Measurements from ENCODE around the gene IPO4. TPM values are rescaled to one million over a fixed set of nuclear protein-coding genes. Genes with fewer than 3 reads are reported as not detected.
A peak's percentile ranks its signal among the peaks of the same experiment; 100 is the strongest.

Gene IPO4
- polyA plus RNA-seq, 6 donors from 2014 or later = 5.4 to 19.0 (median 12.6) TPM

DNA sequence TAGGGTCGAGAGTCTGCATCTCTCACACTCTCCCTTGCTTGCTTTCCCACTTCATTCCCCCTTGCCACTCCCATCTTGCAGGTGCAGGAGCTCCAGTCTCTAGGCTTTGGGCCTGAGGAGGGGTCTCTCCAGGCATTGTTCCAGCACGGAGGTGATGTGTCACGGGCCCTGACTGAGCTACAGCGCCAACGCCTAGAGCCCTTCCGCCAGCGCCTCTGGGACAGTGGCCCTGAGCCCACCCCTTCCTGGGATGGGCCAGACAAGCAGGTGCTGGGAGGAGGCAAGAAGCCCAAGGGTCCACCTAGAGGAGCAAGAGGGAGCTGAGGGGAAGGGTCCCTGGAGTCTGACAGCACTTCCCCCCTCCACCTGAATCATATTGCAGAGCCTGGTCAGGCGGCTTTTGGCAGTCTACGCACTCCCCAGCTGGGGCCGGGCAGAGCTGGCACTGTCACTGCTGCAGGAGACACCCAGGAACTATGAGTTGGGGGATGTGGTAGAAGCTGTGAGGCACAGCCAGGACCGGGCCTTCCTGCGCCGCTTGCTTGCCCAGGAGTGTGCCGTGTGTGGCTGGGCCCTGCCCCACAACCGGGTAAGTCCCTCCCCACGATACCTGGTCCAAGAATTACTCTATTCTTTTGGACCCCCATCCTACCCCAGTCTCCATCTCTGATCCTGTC, 37.1 kb downstream of the IPO4 start:
- Mint-ChIP-seq H3K9me3 (no peaks in the 10 kb centered on the region), H3K4me3 (peak overlapping the region in 1 of 8 donors; percentile 43), H3K36me3 (peaks cover 6 to 17% of the 10 kb centered on the region in 2 donors), H3K27me3 (no peaks in the 10 kb centered on the region), H3K4me1 (peaks cover 24 to 37% (median 26%) of the 10 kb centered on the region in 3 donors), H3K27ac (no peak overlapping the region)
- DNase-seq (no peak), ATAC-seq (ENCODE audit: low read depth in 2 of 2) (no peak)

DNA sequence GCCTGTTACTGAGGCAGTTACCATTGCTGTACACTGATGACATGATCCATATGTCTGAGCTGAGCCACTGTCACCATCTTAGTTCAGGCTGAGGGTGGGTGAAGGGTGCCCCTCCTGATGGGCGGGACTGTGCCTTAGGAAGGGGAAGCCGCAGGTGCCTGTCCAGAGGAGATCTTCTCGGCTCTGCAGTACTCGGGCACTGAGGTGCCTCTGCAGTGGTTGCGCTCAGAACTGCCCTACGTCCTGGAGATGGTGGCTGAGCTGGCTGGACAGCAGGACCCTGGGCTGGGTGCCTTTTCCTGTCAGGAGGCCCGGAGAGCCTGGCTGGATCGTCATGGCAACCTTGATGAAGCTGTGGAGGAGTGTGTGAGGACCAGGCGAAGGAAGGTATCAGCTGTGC, 37.6 kb downstream of the IPO4 start:
- no peaks in the 10 kb centered on the region for H3K9me3 Mint-ChIP-seq
- ATAC-seq (ENCODE audit: low read depth in 2 of 2) = no peak
- no peak overlapping the region for H3K27ac Mint-ChIP-seq
- H3K4me1 Mint-ChIP-seq = peaks cover 29 to 42% (median 31%) of the 10 kb centered on the region in 3 donors
- DNase-seq = no peak
- H3K36me3 Mint-ChIP-seq = peaks cover 6 to 15% of the 10 kb centered on the region in 2 donors
- H3K27me3 Mint-ChIP-seq = no peaks in the 10 kb centered on the region
- peak overlapping the region in 1 of 8 donors; percentile 15 for H3K4me3 Mint-ChIP-seq

DNA sequence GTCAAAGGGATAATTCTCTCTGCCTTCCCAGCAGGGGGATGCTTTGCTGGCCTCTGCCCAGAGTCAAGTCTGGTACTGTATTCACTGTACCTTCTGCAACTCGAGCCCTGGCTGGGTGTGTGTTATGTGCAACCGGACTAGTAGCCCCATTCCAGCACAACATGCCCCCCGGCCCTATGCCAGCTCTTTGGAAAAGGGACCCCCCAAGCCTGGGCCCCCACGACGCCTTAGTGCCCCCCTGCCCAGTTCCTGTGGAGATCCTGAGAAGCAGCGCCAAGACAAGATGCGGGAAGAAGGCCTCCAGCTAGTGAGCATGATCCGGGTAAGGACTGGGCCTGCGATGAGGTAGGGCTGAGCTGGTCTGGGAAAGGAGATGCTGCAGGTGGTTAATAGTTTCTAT, 38.0 kb downstream of the IPO4 start:
- Mint-ChIP-seq H3K4me1 (peaks cover 31 to 44% (median 33%) of the 10 kb centered on the region in 3 donors), H3K9me3 (no peaks in the 10 kb centered on the region), H3K36me3 (peaks cover 1 to 10% of the 10 kb centered on the region in 2 donors), H3K27me3 (no peaks in the 10 kb centered on the region), H3K4me3 (peak overlapping the region in 2 of 8 donors; percentile 15 to 34), H3K27ac (no peak overlapping the region)
- DNase-seq (no peak), ATAC-seq (ENCODE audit: low read depth in 2 of 2) (no peak)

DNA sequence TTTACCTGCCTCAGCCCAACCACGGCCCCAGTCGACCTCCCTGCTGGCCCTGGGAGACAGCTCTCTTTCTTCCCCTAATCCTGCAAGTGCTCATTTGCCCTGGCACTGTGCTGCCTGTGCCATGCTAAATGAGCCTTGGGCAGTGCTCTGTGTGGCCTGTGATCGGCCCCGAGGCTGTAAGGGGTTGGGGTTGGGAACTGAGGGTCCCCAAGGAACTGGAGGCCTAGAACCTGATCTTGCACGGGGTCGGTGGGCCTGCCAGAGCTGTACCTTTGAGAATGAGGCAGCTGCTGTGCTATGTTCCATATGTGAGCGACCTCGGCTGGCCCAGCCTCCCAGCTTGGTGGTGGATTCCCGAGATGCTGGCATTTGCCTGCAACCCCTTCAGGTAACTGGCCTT, 38.6 kb downstream of the IPO4 start:
- DNase-seq (no peak), ATAC-seq (ENCODE audit: low read depth in 2 of 2) (no peak)
- no peaks in the 10 kb centered on the region for H3K9me3 Mint-ChIP-seq
- peaks cover 0 to 7% of the 10 kb centered on the region in 2 donors for H3K36me3 Mint-ChIP-seq
- no peak overlapping the region for H3K27ac Mint-ChIP-seq
- H3K4me1 Mint-ChIP-seq = peaks cover 34 to 45% (median 38%) of the 10 kb centered on the region in 3 donors
- peak overlapping the region in 1 of 8 donors; percentile 99 for H3K4me3 Mint-ChIP-seq
- no peaks in the 10 kb centered on the region for H3K27me3 Mint-ChIP-seq

DNA sequence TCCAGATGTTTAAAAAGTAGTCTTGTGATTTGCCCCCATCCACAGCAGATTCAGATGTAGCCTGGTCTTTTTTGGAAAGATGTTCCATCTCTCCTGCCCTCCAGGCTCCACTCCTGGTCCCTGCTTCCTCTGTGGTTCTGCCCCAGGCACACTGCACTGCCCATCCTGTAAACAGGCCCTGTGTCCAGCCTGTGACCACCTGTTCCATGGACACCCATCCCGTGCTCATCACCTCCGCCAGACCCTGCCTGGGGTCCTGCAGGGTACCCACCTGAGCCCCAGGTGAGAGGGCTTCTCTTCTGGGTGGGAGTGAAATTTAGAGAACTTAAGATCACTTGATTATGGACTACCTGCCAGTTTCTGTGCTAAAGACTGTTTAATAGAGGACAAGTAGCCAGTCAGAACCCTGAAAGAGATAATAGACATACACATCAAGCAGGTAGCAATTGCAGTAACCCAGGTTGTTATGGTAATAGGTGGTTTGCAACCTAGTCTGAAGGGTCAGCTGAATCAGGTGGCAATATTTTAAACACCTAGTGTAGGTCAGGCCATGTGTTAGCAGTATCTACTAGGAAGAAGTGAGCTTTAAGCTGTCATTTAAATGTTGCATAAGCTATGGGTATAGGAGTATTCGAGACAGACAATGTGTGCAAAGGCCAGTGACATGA, 39.2 kb downstream of the IPO4 start:
- DNase-seq = no peak
- Mint-ChIP-seq H3K4me3 (peak overlapping the region; percentile 35 to 99 (median 59)), H3K4me1 (peaks cover 34 to 48% (median 42%) of the 10 kb centered on the region in 3 donors), H3K9me3 (no peaks in the 10 kb centered on the region), H3K36me3 (peaks cover 3 to 8% of the 10 kb centered on the region in 2 donors), H3K27ac (no peak overlapping the region), H3K27me3 (no peaks in the 10 kb centered on the region)
- ATAC-seq (ENCODE audit: low read depth in 2 of 2) = no peak

DNA sequence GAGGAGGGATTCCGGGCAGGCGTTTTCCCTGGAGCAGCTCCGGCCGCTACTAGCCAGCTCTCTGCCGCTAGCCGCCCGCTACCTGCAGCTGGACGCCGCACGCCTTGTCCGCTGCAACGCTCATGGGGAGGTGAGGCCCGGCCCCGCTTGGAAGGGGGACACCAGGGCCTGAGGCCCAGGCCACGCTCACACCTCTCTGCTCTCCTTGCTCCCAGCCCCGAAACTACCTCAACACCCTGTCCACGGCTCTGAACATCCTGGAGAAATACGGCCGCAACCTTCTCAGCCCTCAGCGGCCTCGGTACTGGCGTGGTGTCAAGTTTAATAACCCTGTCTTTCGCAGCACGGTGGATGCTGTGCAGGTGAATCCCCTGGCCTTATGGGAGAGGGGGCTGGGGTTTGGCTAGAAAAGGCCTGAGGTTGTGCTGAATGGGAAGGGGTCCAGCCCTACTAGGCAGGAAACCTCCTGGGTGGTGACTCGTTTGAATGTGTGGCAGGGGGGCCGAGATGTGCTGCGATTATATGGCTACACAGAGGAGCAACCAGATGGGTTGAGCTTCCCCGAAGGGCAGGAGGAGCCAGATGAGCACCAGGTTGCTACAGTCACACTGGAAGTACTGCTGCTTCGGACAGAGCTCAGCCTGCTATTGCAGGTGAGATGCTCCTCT, 40.7 kb downstream of the IPO4 start:
- H3K27me3 Mint-ChIP-seq = no peaks in the 10 kb centered on the region
- peaks cover 7 to 15% of the 10 kb centered on the region in 2 donors for H3K36me3 Mint-ChIP-seq
- DNase-seq (no peak), ATAC-seq (ENCODE audit: low read depth in 2 of 2) (no peak)
- H3K4me1 Mint-ChIP-seq = peaks cover 43 to 53% (median 52%) of the 10 kb centered on the region in 3 donors
- H3K9me3 Mint-ChIP-seq = no peaks in the 10 kb centered on the region
- H3K27ac Mint-ChIP-seq = peak overlapping the region in 5 of 6 donors; percentile 37 to 86 (median 72)
- peak overlapping the region; percentile 88 to 100 (median 96) for H3K4me3 Mint-ChIP-seq

DNA sequence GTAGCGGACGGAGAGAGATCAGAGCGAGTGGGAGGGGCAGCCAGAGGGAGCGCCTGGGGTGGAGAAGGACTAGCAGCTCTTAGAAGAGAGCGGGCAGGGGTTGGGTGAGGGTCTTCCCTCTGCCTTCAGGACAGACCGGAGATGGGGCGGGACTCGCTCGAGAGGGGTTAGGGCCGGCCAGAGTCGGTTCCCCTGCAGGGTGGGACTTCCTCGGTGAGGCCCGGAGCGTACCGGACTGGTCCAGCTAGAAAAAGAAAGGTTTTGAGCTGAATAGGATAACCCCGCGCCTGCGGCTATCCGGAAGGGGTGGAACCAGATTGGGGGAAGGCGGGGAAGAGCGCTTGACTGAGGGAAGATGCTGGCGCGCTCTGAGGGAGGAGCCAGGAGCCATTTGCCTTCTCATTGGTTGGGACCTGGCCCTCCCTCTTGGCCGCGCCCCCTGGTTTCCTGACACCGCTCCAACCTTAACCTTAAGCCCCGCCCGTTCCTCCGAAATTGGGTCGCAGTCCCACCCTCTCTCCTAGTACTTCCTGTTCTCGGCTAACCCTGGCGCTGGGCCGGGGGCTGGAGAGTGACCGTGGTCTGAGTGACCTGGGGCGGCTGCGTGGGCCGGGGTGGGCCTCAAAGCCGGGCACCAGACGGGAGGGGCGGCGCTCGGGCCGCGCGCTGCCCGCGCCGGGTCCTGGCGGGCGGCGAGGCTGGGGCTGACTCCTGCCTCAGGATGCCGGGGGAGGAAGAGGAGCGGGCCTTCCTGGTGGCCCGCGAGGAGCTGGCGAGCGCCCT, 41.4 kb downstream of the IPO4 start, which contains the start of gene RNF31:
RNF31 (plus strand) TSS at position 521 of the 783 bp plus-strand sequence; CDS start at position 722, 201 bp downstream.
- peak; percentile 81 to 84 for ATAC-seq (ENCODE audit: low read depth in 2 of 2)
- peak within 1 kb of the TSS; percentile 86 to 99 (median 96) for H3K27ac Mint-ChIP-seq

DNA sequence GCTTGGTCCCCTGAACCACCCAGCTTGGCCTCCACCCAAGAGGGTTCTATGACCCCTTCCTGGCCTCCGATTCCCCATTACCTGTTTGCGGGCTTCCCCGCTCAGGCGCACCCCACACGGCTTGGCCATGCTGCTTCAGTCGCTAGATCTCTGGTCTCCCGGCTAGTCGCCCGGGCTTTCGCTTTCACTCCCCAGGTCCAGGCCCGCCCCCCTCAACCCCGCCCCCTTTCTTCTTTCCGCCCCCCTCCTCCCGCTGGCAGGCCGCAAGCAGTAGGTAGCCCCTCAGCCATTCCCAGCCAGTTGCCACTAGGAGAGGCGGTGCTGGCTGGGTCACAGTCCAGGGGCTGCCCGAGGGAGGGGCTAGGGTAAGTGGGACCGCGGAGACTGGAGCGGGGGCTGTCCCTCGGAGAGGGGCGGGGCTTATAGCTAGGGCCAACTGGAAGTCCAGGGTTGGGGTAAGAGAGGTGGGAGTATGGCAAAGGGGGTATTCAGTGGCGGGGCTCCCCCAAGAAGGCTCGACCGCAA, 42.1 kb downstream of the IPO4 start, which contains the start of gene PSME2:
PSME2 (minus strand) TSS at position 158 of the 525 bp plus-strand sequence; CDS start at position 129, 29 bp downstream.
- Mint-ChIP-seq H3K27me3 (no peaks in the 10 kb centered on the region), H3K36me3 (peaks cover 7 to 15% of the 10 kb centered on the region in 2 donors), H3K4me3 (peak within 1 kb of the TSS; percentile 89 to 100 (median 99)), H3K27ac (peak within 1 kb of the TSS; percentile 86 to 99 (median 96)), H3K9me3 (no peaks in the 10 kb centered on the region), H3K4me1 (peaks cover 46 to 65% (median 57%) of the 10 kb centered on the region in 3 donors)
- DNase-seq (peak; percentile 91), ATAC-seq (ENCODE audit: low read depth in 2 of 2) (peak; percentile 60)

More for the DNA sequence above, 41.4 kb downstream of the IPO4 start, which contains the start of gene RNF31:
- Mint-ChIP-seq H3K4me3 (peak within 1 kb of the TSS; percentile 89 to 100 (median 99)), H3K36me3 (peaks cover 7 to 15% of the 10 kb centered on the region in 2 donors), H3K9me3 (no peaks in the 10 kb centered on the region), H3K27me3 (no peaks in the 10 kb centered on the region), H3K4me1 (peaks cover 46 to 58% (median 53%) of the 10 kb centered on the region in 3 donors)
- peak; percentile 97 for DNase-seq

DNA sequence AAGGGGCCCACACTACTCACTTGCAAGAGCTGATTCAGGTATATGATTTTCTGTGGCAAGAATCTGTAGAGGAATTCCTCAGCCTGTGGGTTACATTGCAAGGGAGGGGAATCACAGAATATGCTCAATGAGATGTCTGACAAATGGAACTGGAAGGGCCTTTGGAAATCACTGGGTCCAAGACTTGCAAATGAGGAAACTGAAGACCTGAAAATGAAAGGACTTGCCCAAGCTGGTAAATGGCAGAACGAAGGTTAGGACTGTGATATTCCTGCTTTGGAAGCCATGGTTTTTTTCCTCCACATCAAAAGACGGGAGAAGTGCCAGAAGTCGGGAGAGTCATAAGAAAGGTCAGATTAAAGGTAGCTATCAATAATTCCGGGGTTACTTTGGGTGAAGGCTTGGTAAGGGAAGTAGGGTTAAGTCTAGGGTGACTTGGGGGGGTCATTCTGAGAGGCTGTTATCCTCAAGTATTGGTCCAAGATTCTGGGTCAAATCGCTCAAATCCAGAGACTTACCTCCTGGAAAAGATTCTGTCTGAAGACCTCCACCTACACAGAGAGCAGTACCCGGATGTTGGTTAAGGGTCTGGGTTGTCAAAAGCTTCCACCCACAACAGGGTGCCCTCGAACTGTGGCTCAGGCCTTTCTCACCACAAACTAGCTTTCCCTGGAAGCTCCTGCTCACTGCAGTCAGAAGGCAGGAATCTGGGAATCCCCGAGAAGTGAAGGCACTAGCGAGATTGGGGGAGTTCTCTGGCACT, 42.7 kb downstream of the IPO4 start:
- Mint-ChIP-seq H3K27ac (peak overlapping the region; percentile 86 to 99 (median 96)), H3K9me3 (no peaks in the 10 kb centered on the region), H3K4me3 (peak overlapping the region; percentile 89 to 100 (median 99)), H3K36me3 (peaks cover 7 to 14% of the 10 kb centered on the region in 2 donors), H3K4me1 (peaks cover 48 to 63% (median 56%) of the 10 kb centered on the region in 3 donors), H3K27me3 (no peaks in the 10 kb centered on the region)
- no peak for ATAC-seq (ENCODE audit: low read depth in 2 of 2)
- DNase-seq = no peak

DNA sequence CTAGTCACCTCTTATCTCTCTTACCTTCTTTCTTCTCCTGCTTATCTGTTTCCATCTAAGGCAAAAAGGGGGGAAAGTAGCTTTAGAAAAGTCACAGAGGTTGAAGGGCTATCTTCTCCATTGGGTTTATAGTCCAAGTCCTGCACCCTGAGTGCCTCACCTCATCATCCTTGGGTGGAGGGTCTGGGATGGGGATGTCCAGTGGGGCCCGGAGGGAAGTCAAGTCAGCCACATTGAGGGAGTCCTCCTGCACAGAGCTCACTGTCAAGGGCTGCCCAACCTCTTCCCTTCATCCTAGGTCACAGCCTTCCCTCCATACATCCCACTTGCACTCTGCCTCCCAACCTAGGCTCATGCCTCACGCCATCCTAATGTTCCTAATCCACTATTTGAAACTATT, 43.4 kb downstream of the IPO4 start:
- peak overlapping the region in 6 of 8 donors; percentile 89 to 100 (median 99) for H3K4me3 Mint-ChIP-seq

DNA sequence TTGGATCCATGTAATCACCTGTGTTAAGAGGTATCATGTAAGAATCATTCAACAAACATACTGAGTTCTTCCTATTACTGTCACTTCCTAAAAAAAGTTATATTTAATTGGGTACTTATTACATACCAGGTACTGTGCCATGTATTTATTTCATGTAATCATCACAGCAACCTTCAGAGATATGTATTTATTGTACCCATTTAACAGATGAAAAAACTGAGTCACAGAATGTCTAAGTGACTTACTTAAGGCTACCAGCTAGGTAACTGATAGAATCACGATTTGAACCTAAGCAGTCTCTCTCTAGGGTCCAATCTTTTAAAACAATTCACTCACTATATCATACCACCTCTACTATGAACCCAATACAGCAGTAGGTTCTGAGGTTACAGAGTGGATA, 44.2 kb downstream of the IPO4 start:
- Mint-ChIP-seq H3K27ac (peak overlapping the region in 3 of 6 donors; percentile 2 to 86 (median 73)), H3K4me3 (peak overlapping the region in 7 of 8 donors; percentile 12 to 99 (median 43)), H3K9me3 (no peaks in the 10 kb centered on the region), H3K27me3 (no peaks in the 10 kb centered on the region), H3K4me1 (peaks cover 50 to 69% (median 53%) of the 10 kb centered on the region in 3 donors), H3K36me3 (peaks cover 7 to 8% of the 10 kb centered on the region in 2 donors)
- no peak for ATAC-seq (ENCODE audit: low read depth in 2 of 2)
- no peak for DNase-seq

More for the DNA sequence above, 43.4 kb downstream of the IPO4 start:
- DNase-seq (no peak), ATAC-seq (ENCODE audit: low read depth in 2 of 2) (no peak)
- no peaks in the 10 kb centered on the region for H3K9me3 Mint-ChIP-seq
- H3K36me3 Mint-ChIP-seq = peaks cover 7 to 8% of the 10 kb centered on the region in 2 donors
- no peaks in the 10 kb centered on the region for H3K27me3 Mint-ChIP-seq
- peak overlapping the region in 2 of 6 donors; percentile 55 to 86 for H3K27ac Mint-ChIP-seq
- H3K4me1 Mint-ChIP-seq = peaks cover 48 to 66% (median 55%) of the 10 kb centered on the region in 3 donors

DNA sequence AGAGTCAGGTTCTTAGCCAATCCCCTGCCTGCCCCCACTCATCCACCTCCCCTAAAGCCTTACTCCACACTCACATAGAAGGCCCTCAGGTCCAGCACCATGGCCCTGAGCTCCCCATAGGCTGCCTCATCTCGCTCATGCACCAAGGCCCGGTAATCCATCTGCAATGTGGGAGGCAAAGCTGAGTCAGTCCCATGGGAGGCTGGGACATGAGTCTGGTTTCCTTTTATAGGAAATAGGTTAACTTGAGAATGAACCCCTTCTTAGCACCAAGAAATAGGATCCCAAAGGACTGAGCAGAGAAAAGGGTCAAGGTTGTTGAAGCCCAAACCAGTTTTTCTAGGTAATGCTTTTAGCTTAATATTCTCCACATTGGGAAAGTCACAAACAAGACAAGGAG, 45.1 kb downstream of the IPO4 start:
- Mint-ChIP-seq H3K4me1 (peaks cover 52 to 69% (median 52%) of the 10 kb centered on the region in 3 donors), H3K27me3 (no peaks in the 10 kb centered on the region), H3K9me3 (no peaks in the 10 kb centered on the region), H3K27ac (peak overlapping the region in 1 of 6 donors; percentile 49), H3K4me3 (peak overlapping the region in 4 of 8 donors; percentile 12 to 99 (median 62)), H3K36me3 (peaks cover 8 to 12% of the 10 kb centered on the region in 2 donors)
- ATAC-seq (ENCODE audit: low read depth in 2 of 2) = no peak
- DNase-seq = no peak
